Spleen (tissue), 11 donors: ENCODE measurements around the gene CFAP77. TPM values are rescaled to one million over a fixed set of nuclear protein-coding genes. Genes with fewer than 3 reads are reported as not detected.
A peak's percentile ranks its signal among the peaks of the same experiment; 100 is the strongest.

Experiments
- DNase-seq: peaks from one replicate; pipeline ENCODE4 v3.0.0-alpha.2; 2020
- H3K27ac ChIP-seq, 8 donors: fragments of 200-600 bp; sonication (generic) in 7 of 8; 1 replicate in 4 of 8; 2 replicates in 4 of 8; pipeline versions ENCODE4 v1.5.0 to v1.8.0; 2016 to 2021; ENCODE audit warnings: inconsistent platforms in 4 of 8, mild to moderate bottlenecking in 4 of 8, moderate library complexity in 1 of 8
- H3K27me3 ChIP-seq, 7 donors: fragments of 200-600 bp; sonication (generic) in 6 of 7; replicated peaks in 1 of 7; 1 replicate in 4 of 7; 2 replicates in 3 of 7; pipeline versions ENCODE4 v1.5.0 to v1.8.0; 2016 to 2021; ENCODE audit warnings: inconsistent platforms in 3 of 7, mild to moderate bottlenecking in 1 of 7
- H3K36me3 ChIP-seq, 6 donors: fragments of 200-600 bp; sonication (generic) in 5 of 6; 1 replicate in 4 of 6; 2 replicates in 2 of 6; pipeline versions ENCODE4 v1.5.0 to v1.8.0; 2016 to 2021; ENCODE audit warnings: inconsistent platforms in 2 of 6
- H3K4me1 ChIP-seq, 6 donors: fragments of 200-600 bp; sonication (generic) in 5 of 6; 1 replicate in 3 of 6; 2 replicates in 3 of 6; pipeline versions ENCODE4 v1.5.0 to v1.8.0; 2016 to 2021; ENCODE audit warnings: inconsistent platforms in 3 of 6
- H3K4me3 ChIP-seq, 8 donors: fragments of 200-600 bp; sonication (generic) in 7 of 8; 1 replicate in 4 of 8; 2 replicates in 4 of 8; pipeline versions ENCODE4 v1.5.0 to v1.8.0; 2016 to 2021; ENCODE audit warnings: inconsistent platforms in 4 of 8, mild to moderate bottlenecking in 4 of 8, moderate library complexity in 2 of 8
- H3K9me3 ChIP-seq, 8 donors: fragments of 200-600 bp; sonication (generic) in 7 of 8; 1 replicate in 4 of 8; 2 replicates in 4 of 8; pipeline versions ENCODE4 v1.5.0 to v1.8.0; 2016 to 2021; ENCODE audit warnings: inconsistent platforms in 4 of 8
- POLR2A ChIP-seq, 3 donors: fragments of 450-650 bp; IDR thresholded peaks; one replicate each; pipeline ENCODE4 v1.5.1; 2017; ENCODE audit warnings: antibody characterized with exemption in 3 of 3, mild to moderate bottlenecking in 1 of 3
- POLR2AphosphoS5 ChIP-seq, 3 donors: sonication (generic); formaldehyde crosslinking; IDR thresholded peaks; one replicate each; pipeline ENCODE4 v1.5.1; 2017; ENCODE audit warnings: antibody characterized with exemption in 3 of 3
- WGBS, 5 donors: extraction: QIAGEN DNeasy Blood & Tissue Kit in 3 of 5; methylation state at CpG; one replicate each; pipeline versions ENCODE4 v1.1.5 to v1.1.7; 2013 to 2018; 5-methylcytosine and 5-hydroxymethylcytosine counted together
- intact Hi-C: fragments of 100-400 bp; cut with DNase I; formaldehyde crosslinking; loops from one replicate; pipeline ENCODE4 v1.15.0; 2023; ENCODE audit warnings: low total_unique reads
- polyA plus RNA-seq, 3 donors: library from polyadenylated mRNA; stranded (reverse); fragments of 200-250 nt; gene quantifications; one replicate each; pipeline ENCODE4 v1.2.1, GENCODE V29; 2013
- total RNA-seq, 7 donors: library from RNA; depleted of rRNA in 3 of 7; stranded (reverse); fragments of >200 nt in 3 of 7; fragmentation: NEBNext Ultra II Directional in 4 of 7; extraction: Animal tissue kit (Norgen Biotek cat#: 25700) in 4 of 7; gene quantifications; one replicate each; pipeline versions ENCODE4 v1.1.0 to v1.2.1, GENCODE V29; 2016 to 2021
- TF ChIP-seq, protein P1 (sequence below), 11 experiments: fragments of 200-600 bp in 7 of 11; fragments of 450-650 bp in 4 of 11; sonication (generic) in 4 of 11; IDR thresholded peaks in 8 of 11; conservative IDR thresholded peaks in 3 of 11; 1 replicate in 7 of 11; 2 replicates in 4 of 11; pipeline versions ENCODE4 v1.4.0 to v1.8.0; 2016 to 2021; ENCODE audit warnings: antibody characterized with exemption in 11 of 11, inconsistent platforms in 4 of 11, mild to moderate bottlenecking in 1 of 11
- donor health status: healthy with polysubstance abuse.
- donor health status: DM: no; HTN: no; CAD: no; lungs with moderate emphysema.
- donor health status: DM: no; HTN: no; CAD: no.
- donor health status: Bipolar disorder and iron deficiency.
- donor health status: healthy.
- donor health status: DM: no; HTN: no; CAD: no.
- donor health status: DM: yes; HTN: yes; CAD: no.

CFAP77 gene
- total and polyA plus RNA-seq, 10 donors, result 0.06 TPM; not detected in 9

DNA sequence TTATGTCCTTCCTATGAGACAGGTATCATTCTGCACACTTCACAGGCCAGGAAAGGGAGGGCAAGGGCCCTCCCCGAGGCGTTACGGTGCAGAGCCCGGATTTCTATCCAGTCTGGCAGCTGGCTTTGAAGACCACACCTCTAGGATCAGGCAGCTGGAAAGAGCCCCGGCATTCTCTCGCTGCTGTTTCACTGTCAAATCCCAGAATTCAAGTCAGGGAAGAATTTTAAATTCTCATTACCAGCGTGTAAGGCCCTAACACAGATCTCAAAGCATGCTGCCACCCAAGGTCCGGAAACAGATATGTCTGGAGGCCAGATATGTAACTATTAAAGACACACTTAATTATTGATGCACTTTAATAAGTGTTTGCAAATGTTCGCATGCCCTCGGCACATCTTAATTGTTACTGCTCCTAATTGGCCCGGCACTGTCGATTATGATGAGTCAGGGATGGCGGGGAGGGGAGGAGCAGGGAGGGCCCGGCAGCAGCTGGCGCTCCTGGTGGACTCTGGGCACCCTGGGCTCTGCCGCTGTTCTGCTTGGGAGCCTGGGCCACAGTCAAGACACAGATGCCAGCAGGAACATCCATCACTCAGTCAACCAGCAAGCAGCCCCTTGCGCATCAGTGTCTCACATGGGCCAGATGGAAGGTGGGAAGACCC lies 96.1 kb downstream of the CFAP77 start:
- H3K36me3 ChIP-seq, result no peaks in the 10 kb centered on the region
- peaks cover 2 to 18% (median 10%) of the 10 kb centered on the region in 6 donors for H3K4me1 ChIP-seq
- peak; percentile 50 for DNase-seq
- TF ChIP-seq, protein P1, sequence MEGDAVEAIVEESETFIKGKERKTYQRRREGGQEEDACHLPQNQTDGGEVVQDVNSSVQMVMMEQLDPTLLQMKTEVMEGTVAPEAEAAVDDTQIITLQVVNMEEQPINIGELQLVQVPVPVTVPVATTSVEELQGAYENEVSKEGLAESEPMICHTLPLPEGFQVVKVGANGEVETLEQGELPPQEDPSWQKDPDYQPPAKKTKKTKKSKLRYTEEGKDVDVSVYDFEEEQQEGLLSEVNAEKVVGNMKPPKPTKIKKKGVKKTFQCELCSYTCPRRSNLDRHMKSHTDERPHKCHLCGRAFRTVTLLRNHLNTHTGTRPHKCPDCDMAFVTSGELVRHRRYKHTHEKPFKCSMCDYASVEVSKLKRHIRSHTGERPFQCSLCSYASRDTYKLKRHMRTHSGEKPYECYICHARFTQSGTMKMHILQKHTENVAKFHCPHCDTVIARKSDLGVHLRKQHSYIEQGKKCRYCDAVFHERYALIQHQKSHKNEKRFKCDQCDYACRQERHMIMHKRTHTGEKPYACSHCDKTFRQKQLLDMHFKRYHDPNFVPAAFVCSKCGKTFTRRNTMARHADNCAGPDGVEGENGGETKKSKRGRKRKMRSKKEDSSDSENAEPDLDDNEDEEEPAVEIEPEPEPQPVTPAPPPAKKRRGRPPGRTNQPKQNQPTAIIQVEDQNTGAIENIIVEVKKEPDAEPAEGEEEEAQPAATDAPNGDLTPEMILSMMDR (IDR thresholded peaks at IDR 0.05 in 8 of 11, conservative IDR thresholded peaks at IDR 0.05 in 3 of 11), result no peak
- H3K27ac ChIP-seq, result no peak overlapping the region
- intact Hi-C loops, result loop anchor here (5.0 kb wide), 1 partner anchor 296 kb away; no protein-coding TSS in a partner anchor
- H3K27me3 ChIP-seq, result peaks cover 0 to 61% (median 0%) of the 10 kb centered on the region in 7 donors
- no peak overlapping the region for H3K4me3 ChIP-seq
- WGBS, 5 donors, result 81 to 91% (median 87%) methylated on average over 17 of the region's 17 CpGs
- no peaks in the 10 kb centered on the region for H3K9me3 ChIP-seq

DNA sequence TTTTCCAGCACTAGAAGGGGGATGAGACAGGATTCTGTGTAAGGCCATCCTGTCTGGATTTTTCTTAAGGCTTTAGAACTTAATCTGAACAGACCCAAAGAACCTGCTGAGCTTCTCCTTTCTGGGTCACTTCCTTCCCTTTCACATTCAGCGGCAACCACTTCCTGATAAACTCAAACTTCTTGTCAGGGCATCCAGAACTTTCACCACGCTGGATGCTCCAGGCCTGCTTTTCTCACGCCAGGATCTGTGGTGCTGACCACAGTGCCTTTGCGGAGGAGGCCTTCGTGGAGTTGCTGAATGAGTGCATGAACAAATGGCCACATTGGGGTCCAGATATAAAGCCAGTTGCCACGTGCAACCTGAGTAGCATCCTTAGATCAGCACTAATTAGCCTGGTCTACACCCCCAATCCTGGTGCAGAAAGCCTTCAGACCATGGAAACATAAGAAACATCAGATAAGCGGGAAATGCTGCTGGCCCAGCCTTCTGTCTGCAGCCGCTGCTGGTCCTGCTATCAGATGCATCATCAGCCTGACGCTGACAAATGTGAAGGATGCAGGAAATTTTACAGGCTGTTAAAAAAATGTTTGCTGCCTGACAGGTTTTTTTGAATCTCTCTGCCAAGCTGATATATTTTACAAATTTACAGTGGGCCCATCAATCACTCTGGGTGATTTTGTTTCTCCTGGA lies 97.1 kb downstream of the CFAP77 start:
- H3K27me3 ChIP-seq, result peaks cover 0 to 57% (median 0%) of the 10 kb centered on the region in 7 donors
- TF ChIP-seq, protein P1 (IDR thresholded peaks at IDR 0.05 in 8 of 11, conservative IDR thresholded peaks at IDR 0.05 in 3 of 11), result no peak
- no peak for TF ChIP-seq POLR2A (IDR thresholded peaks at IDR 0.05)
- no peak for TF ChIP-seq POLR2AphosphoS5 (IDR thresholded peaks at IDR 0.05)
- no peaks in the 10 kb centered on the region for H3K9me3 ChIP-seq
- no peaks in the 10 kb centered on the region for H3K36me3 ChIP-seq
- intact Hi-C loops, result loop anchor here (5.0 kb wide), 1 partner anchor 295 kb away; no protein-coding TSS in a partner anchor
- DNase-seq, result peak; percentile 46
- WGBS, 5 donors, result 29 to 39% (median 36%) methylated on average over 9 of the region's 9 CpGs
- peaks cover 2 to 18% (median 10%) of the 10 kb centered on the region in 6 donors for H3K4me1 ChIP-seq
- H3K27ac ChIP-seq, result no peak overlapping the region
- no peak overlapping the region for H3K4me3 ChIP-seq

DNA sequence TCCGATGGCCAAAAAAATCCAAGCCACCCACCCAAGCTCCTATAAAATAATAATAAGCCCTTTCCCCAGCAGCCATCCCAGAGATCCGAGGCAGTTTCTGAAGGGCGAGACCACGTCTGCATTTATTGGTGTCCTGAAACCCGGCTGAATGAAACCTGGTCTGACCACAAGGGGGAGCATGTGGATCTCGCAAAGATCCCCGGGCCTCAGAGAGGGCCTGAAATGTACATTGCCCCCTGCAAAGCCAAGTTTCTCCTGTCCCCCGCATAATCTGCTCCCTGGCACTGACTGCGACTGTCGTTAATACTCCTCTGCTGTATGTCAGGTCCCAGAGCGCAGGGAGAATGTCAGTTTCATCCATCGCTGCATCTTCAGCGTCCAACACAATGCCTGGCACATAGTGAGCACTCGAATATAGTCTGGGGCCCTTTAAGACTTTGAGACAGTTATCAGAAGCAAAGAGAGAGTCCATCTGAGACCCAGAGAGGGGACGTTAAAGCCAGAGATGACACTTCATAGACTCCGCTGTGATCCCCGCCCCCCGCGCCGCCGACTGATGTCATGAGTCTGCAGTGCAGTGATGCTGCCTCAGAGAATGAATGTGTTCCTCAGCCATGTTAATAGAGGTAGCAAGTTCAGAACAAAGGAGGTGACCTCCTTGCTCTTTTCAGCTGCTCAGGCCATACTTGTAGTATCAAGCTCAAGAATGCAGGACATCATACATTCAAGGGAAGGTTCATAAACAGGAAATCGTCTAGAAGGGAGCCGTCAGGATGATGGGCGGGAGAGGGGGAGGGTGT lies 97.9 kb downstream of the CFAP77 start:
- Histone ChIP-seq H3K27me3 (peaks cover 0 to 52% (median 0%) of the 10 kb centered on the region in 7 donors), H3K27ac (no peak overlapping the region), H3K9me3 (no peaks in the 10 kb centered on the region), H3K4me1 (peaks cover 2 to 18% (median 10%) of the 10 kb centered on the region in 6 donors), H3K4me3 (no peak overlapping the region), H3K36me3 (no peaks in the 10 kb centered on the region)
- TF ChIP-seq POLR2AphosphoS5 (IDR thresholded peaks at IDR 0.05), result no peak
- TF ChIP-seq, protein P1 (IDR thresholded peaks at IDR 0.05 in 8 of 11, conservative IDR thresholded peaks at IDR 0.05 in 3 of 11), result peak; percentile 47 to 85 (median 78)
- WGBS, 5 donors, result 43 to 56% (median 47%) methylated on average over 21 to 24 of the region's 24 CpGs
- peak; percentile 78 for DNase-seq
- intact Hi-C loops, result loop anchor here (2.0 to 5.0 kb wide), 2 partner anchors 67 to 294 kb away; no protein-coding TSS in a partner anchor
